Hepatocyte (in vitro differentiated cells): ENCODE measurements around the gene FBXO39.

ENCODE experiments used
- CTCF ChIP-seq: fragments of 200-600 bp; sonication (generic); IDR thresholded peaks from 2 replicates; pipeline ENCODE4 v1.5.1; 2016; ENCODE audit warnings: antibody characterized with exemption, mild to moderate bottlenecking; ENCODE audit not compliant: poor library complexity
- EZH2 ChIP-seq: fragments of 200-600 bp; sonication (generic); IDR thresholded peaks from 2 replicates; pipeline ENCODE4 v1.6.1; 2016; ENCODE audit warnings: antibody characterized with exemption, mild to moderate bottlenecking, borderline replicate concordance

GRCh38 chr17:6757747-6758146, 18.3 kb upstream of the FBXO39 start:
- no peak for TF ChIP-seq CTCF
- TF ChIP-seq EZH2 = no peak
